Stimulated activated CD8-positive, alpha-beta memory T cell treated with anti-CD3 and anti-CD28 coated beads, Interleukin-15, amount 100 ng/mL, for 1 hour (primary cell): ENCODE measurements around the gene PPP1R2.
"Not testable (repeated sequence)": the region's sequence is repeated elsewhere in the genome, so short reads cannot be mapped to it uniquely, and the experiment has no call there.

Experiments
- DNase-seq: peaks from one replicate; pipeline ENCODE4 v3.0.0-alpha.2; 2020; ENCODE audit warnings: low read depth

The PPP1R2 gene

DNA sequence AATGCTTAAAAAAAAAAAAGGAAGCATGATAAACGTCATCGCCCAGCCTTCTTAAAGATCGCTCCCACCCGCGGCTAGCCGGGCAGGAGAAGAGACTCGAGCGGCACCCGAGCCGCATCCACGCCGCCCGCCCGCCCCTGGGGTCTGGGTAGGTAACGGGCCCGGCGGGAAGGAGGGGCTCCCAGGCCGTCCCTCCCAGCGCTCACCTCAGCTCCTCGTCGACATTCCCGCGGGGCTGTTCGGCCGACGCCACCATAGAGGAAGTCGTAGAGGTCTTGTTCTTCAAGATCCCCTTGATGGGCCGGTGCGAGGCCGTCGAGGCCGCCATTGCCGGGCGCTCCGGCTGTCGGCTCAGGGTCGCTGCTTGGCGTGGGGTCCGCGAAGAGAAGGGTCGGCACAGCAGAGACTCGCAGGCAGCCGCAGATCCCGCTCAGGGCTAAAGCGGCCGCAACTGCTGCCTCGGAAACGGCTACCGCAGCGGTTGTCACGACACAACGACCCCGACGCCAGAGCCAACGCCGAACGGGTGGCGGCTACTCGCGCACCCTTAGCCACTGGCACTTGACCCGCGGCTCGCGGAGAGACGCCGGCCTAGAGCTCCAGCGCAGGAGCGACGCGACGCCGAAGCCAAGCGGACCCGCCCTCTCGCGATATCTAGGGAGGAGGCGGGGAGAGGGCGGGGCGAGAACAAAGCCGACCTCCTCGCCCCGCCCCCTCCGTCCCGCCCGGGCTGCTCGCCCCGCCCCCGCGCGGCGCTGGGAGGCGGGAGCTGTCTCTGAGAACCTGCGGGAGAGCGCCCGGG lies at the start of gene PPP1R2:
Gene PPP1R2 (minus strand): TSS at position 628 of the 802 bp plus-strand sequence. CDS start 300 bp downstream, at position 328.
- DNase-seq: peak; percentile 87

GRCh38 chr3:195591852-195592251 lies 48.7 kb upstream of the PPP1R2 start:
- no peak for DNase-seq

- DNase-seq: no peak
Observed at GRCh38 chr3:195591220-195591619, 48.1 kb upstream of the PPP1R2 start.

DNA sequence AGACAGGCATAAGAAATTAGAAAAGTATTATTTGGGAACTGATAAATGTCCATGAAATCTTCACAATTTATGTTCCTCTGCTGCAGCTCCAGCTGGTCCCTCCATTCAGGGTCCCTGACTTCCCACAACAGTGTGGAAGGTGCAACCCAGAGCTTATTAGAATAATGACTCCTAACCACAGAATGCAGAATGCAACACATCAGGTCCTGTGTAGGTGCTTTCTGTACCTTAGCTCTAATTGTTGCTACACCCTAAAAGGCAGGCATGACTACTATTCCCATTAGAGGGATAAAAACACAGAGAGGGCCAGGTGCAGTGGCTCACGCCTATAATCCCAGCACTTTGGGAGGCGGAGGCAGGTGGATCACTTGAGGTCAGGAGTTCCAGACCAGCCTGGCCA lies 47.3 kb upstream of the PPP1R2 start:
- DNase-seq: not testable (repeated sequence)

DNA sequence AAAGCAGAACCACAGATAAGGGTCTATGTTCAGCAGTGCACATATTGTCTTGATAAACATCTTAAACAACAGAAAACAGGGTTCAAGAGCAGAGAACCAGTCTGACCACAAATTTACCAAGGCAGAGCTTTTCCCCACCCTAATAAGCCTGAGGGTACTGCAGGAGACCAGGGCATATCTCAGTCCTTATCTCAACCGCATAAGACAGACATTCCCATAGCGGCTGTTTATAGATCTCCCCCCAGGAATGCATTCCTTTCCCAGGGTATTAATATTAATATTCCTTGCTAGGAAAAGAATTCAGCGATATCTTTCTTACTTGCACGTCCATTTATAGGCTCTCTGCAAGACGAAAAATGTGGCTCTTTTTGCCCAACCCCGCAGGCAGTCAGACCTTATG lies 46.7 kb upstream of the PPP1R2 start:
- DNase-seq: not testable (repeated sequence)

- DNase-seq: no peak
Observed at GRCh38 chr3:195587824-195588223, 44.7 kb upstream of the PPP1R2 start.

- DNase-seq: no peak
Observed at GRCh38 chr3:195587406-195587805, 44.3 kb upstream of the PPP1R2 start.

GRCh38 chr3:195584543-195584870 lies 41.4 kb upstream of the PPP1R2 start:
- no peak for DNase-seq

GRCh38 chr3:195583831-195584542 lies 40.9 kb upstream of the PPP1R2 start, which contains the start of gene APOD:
APOD (minus strand) TSS chr3:195583940; CDS start chr3:195579461, 4,479 bp downstream.
- no peak for DNase-seq

DNA sequence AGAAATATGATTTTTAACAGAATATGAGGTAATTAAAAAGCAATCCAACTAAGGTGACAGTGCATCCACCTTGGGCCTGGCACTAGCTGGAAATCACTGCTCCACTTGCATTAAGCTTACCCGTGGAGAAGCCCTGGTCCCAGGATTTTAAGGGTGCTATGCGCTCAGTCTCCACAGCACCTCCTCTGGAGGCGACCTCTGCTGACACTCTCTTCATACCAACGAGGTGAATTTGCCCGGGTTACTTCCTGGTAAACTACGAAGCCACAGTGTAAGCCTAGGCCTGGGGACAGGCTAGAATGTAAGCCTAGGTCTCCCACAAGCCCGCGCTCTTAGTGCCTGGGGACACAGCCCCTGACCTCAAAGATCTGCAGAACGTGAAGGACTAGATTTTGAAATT lies 39.8 kb upstream of the PPP1R2 start:
- DNase-seq: no peak

- no peak for DNase-seq
Observed at GRCh38 chr3:195580744-195581443, 37.8 kb upstream of the PPP1R2 start.

GRCh38 chr3:195579281-195579680 lies 36.2 kb upstream of the PPP1R2 start:
- no peak for DNase-seq

DNA sequence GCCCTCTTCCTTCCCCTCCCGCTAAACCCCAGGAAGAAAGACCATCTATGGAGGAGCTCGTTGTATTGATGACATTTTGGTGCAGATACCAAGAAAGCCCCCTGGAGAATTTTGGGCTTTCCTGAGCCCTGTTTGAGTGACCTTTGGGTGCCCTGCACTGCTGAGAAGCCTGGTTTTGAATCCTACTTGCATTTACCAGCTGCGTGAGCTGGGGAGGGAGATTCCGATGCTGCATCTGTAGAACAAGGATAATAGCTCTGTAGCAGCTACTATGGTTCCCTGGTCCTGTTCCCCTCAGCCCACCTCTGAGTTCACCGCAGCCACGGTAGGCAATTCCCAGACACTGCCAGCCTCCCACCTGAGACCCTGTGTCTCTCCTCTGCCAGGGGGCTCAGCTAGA lies 35.4 kb upstream of the PPP1R2 start:
- DNase-seq: no peak

DNA sequence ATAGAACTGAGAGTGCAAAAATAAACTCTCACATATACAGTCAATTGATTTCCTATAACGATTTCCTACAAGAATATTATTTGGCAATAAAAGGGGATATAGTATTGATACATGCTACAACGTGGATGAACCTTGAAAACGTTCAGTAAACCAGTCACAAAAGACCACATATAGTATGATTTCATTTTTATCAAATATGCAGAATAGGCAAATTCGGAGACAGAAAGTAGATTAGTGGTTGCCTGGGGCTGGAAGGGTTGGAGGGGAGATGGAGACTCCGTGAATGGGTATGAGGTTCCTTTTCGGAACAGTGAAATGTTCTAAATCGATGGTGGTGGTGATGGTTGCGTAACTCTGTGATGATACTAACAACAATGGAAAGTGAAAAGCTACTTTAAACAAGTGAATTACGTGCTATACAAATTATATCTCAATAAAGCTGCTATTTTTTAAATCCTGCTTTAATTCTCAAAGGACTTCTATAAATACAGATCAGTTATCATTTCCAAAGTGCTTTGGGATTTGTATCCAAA lies 34.6 kb upstream of the PPP1R2 start:
- DNase-seq: no peak

- no peak for DNase-seq
Observed at GRCh38 chr3:195574497-195575304, 31.6 kb upstream of the PPP1R2 start.

DNA sequence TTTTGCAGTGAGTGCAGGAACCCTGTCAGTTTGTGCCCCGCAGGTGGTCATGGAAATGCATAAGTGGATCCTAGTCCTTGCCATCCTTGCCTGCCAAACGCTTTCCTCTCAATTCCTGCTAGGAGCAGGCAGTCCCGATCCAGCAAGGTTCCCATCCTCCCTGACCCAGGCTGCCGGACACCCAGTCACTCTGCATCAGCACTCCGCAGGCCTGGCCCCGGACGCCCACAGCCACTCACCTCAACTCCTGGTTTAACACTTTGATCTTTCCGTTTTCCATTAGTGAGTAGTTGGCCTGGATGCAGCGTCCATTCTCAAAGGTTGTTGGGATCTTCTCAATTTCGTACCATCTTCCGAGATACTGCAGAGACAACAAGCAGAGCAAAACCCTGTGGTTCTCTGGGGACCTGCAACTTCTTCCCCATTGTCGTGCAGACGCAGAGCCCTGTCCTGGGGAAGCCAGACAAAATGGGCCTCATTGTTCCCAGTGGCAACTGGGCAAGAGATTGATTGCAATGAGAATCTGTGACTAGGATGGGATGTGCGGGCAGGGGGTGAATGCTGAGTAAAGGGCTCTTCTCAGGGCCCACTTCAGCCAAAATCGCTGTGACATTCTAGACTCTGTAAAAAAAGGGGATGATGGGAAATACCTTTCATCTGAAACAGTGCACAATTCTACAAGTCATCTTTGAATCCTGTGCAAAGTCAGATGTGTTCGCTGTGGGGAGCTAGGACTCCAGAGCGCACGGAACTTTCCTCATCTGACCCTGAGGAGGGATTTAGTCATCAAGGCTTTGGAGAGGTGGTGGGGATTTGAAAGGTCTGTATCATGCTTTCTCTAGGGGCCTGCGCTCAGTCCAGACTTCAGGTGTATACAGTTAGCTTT lies 30.7 kb upstream of the PPP1R2 start:
- no peak for DNase-seq

DNA sequence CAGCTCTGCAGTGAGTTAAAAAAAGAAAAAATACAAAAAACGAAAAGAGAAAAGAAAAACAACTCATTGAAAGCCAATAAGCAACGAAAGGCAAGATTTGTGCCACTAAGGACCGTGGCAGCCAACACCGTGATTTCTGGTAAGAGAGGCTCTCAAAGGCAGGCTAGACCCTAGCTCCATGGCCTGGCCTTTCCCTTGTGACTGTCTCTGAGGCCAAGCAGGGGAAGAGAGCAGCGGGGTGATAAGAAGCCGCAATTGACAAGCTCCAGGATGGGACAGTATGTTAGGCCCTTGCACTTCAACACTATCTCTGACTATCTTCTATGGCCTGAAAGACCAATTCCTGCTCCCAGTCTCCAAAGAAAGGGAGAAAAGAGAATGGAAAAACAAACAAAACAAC lies 28.2 kb upstream of the PPP1R2 start:
- no peak for DNase-seq

DNA sequence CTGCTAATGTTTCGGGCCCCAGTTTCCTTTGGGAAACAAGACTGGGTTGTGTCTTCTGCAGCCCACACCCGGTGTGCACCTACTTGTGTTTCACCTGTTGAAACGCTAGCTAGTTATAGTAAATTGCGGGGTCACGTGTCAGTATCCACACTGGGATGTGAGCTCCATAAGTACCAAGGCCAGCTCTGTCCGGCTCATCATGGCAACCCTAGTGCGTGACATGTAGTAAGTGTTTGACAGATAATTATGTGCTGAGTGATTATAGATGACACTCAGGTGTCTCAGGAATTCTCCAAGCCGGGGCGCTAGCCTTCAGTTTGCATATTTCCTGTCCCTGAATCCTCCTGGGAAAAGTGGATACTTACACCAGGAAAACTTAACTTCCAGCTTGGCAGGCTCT lies 27.8 kb upstream of the PPP1R2 start:
- DNase-seq: no peak

DNA sequence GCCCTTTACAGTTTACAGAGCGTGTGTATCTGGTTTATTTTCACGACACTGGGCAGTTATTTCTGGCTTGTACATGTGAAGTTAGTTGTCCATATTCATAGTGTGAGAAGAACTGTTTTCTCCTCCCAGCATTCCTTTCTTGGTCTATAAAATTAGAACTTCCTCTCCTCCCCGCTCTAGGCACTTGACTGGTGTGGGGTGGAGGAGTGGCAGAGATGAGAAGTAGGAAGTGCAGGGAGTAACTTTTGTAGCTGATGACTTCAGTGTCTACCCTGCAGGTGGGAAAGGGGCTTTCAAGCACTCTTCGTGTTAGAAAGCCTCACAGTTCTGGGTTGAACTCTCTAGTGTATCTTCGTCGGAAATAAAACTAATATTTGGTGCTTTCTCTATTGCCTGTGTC lies 27.2 kb upstream of the PPP1R2 start:
- no peak for DNase-seq

DNA sequence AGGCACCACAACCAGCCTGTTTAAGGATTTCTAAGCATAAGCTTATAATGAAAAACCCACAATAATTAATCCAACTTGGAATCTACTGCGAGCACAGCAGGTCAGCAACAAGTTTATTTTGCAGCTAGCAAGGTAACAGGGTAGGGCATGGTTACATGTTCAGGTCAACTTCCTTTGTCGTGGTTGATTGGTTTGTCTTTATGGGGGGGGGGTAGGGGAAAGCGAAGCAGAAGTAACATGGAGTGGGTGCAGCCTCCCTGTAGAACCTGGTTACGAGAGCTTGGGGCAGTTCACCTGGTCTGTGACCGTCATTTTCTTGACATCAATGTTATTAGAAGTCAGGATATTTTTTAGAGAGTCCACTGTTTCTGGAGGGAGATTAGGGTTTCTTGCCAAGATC lies 25.5 kb upstream of the PPP1R2 start:
- no peak for DNase-seq

GRCh38 chr3:195566797-195567196 lies 23.7 kb upstream of the PPP1R2 start:
- DNase-seq: no peak
